Psoas muscle (tissue), 8 donors: ENCODE data around the gene PALLD. TPM values are rescaled to one million over a fixed set of nuclear protein-coding genes. Genes with fewer than 3 reads are reported as not detected.
A peak's percentile ranks its signal among the peaks of the same experiment; 100 is the strongest.

Experiments used
- ATAC-seq, 4 donors: fragments of 200-7000 bp; cut with Tn5 transposase; one replicate each; pipeline ENCODE4 v1.9.1; 2020; ENCODE audit warnings: moderate library complexity in 3 of 4, mild to moderate bottlenecking in 2 of 4
- DNase-seq, 2 donors: peaks; one replicate each; pipeline ENCODE4 v3.0.0-alpha.2; 2020
- H3K27ac ChIP-seq: fragments of 200-600 bp; one replicate; pipeline ENCODE4 v1.8.0; 2022
- H3K27me3 ChIP-seq, 3 donors: fragments of 200-600 bp in 1 of 3; one replicate each; pipeline versions ENCODE4 v1.6.1 to v1.8.0; 2013 to 2022; ENCODE audit warnings: low read length in 2 of 3, mild to moderate bottlenecking in 2 of 3, moderate library complexity in 1 of 3; ENCODE audit not compliant: insufficient read depth in 3 of 3
- H3K36me3 ChIP-seq, 2 donors: fragments of 200-600 bp in 1 of 2; one replicate each; pipeline versions ENCODE4 v1.6.1 to v1.8.0; 2013 to 2022; ENCODE audit warnings: low read depth in 1 of 2, mild to moderate bottlenecking in 1 of 2, moderate library complexity in 1 of 2; ENCODE audit not compliant: insufficient read depth in 1 of 2
- H3K4me1 ChIP-seq: fragments of 200-600 bp; one replicate; pipeline ENCODE4 v1.8.0; 2022
- H3K4me3 ChIP-seq: fragments of 200-600 bp; one replicate; pipeline ENCODE4 v1.8.0; 2022; ENCODE audit warnings: mild to moderate bottlenecking
- H3K9me3 ChIP-seq: fragments of 200-600 bp; one replicate; pipeline ENCODE4 v1.8.0; 2022
- WGBS, 3 donors: extraction: QIAGEN DNeasy Blood & Tissue Kit; methylation state at CpG; one replicate each; pipeline versions ENCODE4 v1.1.6 to v1.1.7; 2013; 5-methylcytosine and 5-hydroxymethylcytosine counted together
- intact Hi-C, 2 donors: fragments of 100-400 bp; cut with DNase I; formaldehyde crosslinking; loops; one replicate each; pipeline versions ENCODE4 v1.11.0 to v1.14.2; 2022
- polyA plus RNA-seq, 3 donors: library from polyadenylated mRNA; stranded (reverse); fragments of 200-250 nt; gene quantifications; one replicate each; pipeline ENCODE4 v1.2.3, GENCODE V29; 2013
- total RNA-seq, 4 donors: library from RNA; stranded (reverse); fragmentation: NEBNext Ultra II Directional in 2 of 4; extraction: Animal tissue kit (Norgen Biotek cat#: 25700) in 2 of 4; gene quantifications; one replicate each; pipeline versions ENCODE4 v1.2.1 to v1.2.4, GENCODE V29; 2021 to 2023
- TF ChIP-seq, protein P1 (sequence below): fragments of 200-600 bp; IDR thresholded peaks from one replicate; pipeline ENCODE4 v1.8.0; 2022; ENCODE audit warnings: antibody characterized with exemption
- donor health status: healthy with polysubstance abuse.
- donor health status: DM: no; HTN: no; CAD: no; lungs with moderate emphysema.
- donor health status: Bipolar disorder and iron deficiency.
- donor health status: healthy.
- donor health status: DM: yes; HTN: yes; CAD: no.
- donor health status: DM: no; HTN: no; CAD: no.
- donor health status: DM: no; HTN: no; CAD: no.
- donor health status: DM: yes; HTN: yes; CAD: no.

Gene PALLD
- total and polyA plus RNA-seq, 7 donors = 19.2 to 245 (median 168) TPM

DNA sequence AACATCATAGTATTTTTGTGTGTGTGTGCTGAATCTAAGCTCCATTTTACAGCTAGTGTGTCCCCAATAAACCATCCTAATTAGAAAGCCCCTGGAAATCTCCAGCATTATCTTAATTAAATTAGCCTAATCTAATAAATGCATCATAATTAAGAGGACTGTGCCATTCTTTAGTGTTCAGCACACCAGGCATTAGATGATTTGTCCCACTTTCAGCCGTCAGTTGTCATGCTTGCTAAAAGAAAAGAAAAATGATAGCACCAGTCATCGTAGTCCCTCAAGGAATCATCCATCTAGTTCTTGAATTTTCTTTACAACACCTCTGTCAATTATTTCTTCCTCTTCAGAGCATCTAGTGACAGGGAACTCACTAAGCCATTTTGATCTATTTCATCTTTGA lies 155.9 kb downstream of the PALLD start:
- DNase-seq (no peak), ATAC-seq (no peak)
- H3K4me3 ChIP-seq = no peak overlapping the region
- peaks cover 22% of the 10 kb centered on the region for H3K4me1 ChIP-seq
- no peaks in the 10 kb centered on the region for H3K36me3 ChIP-seq
- intact Hi-C loops = no loop called here
- WGBS, 3 donors = 30 to 80% (median 43%) methylated on average over 2 of the region's 2 CpGs
- TF ChIP-seq, protein P1, sequence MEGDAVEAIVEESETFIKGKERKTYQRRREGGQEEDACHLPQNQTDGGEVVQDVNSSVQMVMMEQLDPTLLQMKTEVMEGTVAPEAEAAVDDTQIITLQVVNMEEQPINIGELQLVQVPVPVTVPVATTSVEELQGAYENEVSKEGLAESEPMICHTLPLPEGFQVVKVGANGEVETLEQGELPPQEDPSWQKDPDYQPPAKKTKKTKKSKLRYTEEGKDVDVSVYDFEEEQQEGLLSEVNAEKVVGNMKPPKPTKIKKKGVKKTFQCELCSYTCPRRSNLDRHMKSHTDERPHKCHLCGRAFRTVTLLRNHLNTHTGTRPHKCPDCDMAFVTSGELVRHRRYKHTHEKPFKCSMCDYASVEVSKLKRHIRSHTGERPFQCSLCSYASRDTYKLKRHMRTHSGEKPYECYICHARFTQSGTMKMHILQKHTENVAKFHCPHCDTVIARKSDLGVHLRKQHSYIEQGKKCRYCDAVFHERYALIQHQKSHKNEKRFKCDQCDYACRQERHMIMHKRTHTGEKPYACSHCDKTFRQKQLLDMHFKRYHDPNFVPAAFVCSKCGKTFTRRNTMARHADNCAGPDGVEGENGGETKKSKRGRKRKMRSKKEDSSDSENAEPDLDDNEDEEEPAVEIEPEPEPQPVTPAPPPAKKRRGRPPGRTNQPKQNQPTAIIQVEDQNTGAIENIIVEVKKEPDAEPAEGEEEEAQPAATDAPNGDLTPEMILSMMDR = no peak
- no peaks in the 10 kb centered on the region for H3K27me3 ChIP-seq
- no peak overlapping the region for H3K27ac ChIP-seq
- H3K9me3 ChIP-seq = no peaks in the 10 kb centered on the region

DNA sequence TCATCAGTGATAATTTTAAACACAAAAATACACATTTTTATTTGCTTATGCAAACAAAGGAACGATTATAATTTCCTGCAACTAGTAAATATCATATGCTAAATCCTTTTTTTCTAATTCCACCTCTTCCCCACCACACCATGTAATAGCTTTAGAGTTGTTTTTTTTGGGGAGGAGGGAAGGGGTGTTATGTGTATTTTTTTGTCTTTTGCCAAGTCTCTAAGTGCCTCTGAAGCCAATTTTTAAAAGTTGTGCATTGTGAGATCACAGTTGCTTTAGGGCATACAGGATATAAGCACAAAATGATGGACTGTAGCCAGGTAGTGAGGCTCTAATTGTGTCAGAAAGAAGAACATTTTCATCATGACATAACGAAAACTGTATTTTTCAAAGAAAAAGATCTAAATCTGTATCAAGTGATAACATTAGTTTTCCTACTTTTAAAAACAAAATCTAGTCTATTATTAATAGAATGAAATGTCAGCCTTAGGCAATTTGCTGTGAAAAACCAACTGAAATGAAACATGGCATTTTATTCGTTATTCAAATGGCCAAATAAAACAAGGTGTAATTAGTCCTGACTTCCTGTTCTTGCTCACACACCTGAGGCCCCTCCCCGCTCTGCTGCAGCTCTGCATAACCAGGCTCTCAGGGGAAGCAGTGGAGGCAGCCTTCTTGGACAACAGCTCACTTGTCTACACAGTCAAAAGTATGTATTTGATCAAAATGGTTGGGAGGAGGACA lies 157.4 kb downstream of the PALLD start:
- H3K9me3 ChIP-seq = no peaks in the 10 kb centered on the region
- no peak for DNase-seq
- intact Hi-C loops = no loop called here
- H3K36me3 ChIP-seq = no peaks in the 10 kb centered on the region
- WGBS, 3 donors = 71 to 80% (median 79%) methylated on average over 4 of the region's 4 CpGs
- TF ChIP-seq, protein P1 = no peak
- peak overlapping the region; percentile 44 for H3K27ac ChIP-seq
- no peak for ATAC-seq
- no peaks in the 10 kb centered on the region for H3K27me3 ChIP-seq
- H3K4me3 ChIP-seq = no peak overlapping the region
- peaks cover 30% of the 10 kb centered on the region for H3K4me1 ChIP-seq

DNA sequence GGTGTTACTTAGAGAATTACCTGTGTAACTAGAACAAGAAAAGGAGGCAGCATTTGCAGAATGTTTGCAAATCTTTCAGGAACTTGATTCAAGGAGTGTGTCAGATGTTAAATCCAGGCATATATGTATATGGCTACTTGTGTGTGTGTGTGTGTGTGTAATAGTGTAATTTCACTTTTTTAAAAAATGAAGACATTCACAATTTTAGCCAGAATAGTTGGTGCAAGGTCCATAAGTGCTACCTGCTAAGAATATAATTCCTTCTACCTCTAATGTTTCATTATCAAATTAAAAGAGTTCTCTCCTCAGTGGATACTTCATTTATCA lies 158.0 kb downstream of the PALLD start:
- Histone ChIP-seq H3K36me3 (no peaks in the 10 kb centered on the region), H3K27ac (peak overlapping the region; percentile 44), H3K9me3 (no peaks in the 10 kb centered on the region), H3K4me3 (no peak overlapping the region), H3K27me3 (no peaks in the 10 kb centered on the region), H3K4me1 (peaks cover 30% of the 10 kb centered on the region)
- DNase-seq (no peak), ATAC-seq (no peak)
- intact Hi-C loops = no loop called here
- TF ChIP-seq, protein P1 = no peak

DNA sequence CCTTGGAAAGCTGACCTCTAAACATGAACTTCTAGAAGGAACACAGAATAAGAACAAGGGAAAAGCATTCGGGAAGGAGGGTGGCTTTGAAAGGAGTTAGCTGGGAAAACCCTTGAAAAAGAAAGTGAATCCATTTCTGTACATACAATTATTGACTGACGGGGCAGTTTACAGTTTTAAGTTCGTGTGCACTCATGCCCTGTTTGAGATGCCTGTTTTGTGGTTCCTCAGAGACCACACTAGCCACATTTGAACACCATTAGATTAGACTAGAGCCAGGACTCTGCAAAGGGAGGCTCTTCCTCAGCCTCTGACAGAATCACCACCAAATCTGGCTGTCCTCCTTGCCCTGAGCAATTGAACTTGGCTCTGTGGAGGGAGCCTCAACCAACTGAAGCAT lies 158.3 kb downstream of the PALLD start:
- no peak for DNase-seq
- 62 to 78% (median 75%) methylated on average over 3 of the region's 3 CpGs for WGBS, 3 donors
- peak in 1 of 4 donors; percentile 25 for ATAC-seq

More for the DNA sequence above, 158.3 kb downstream of the PALLD start:
- H3K36me3 ChIP-seq = no peaks in the 10 kb centered on the region
- no peak overlapping the region for H3K4me3 ChIP-seq
- intact Hi-C loops = no loop called here
- TF ChIP-seq, protein P1 = no peak
- H3K9me3 ChIP-seq = no peaks in the 10 kb centered on the region
- H3K27ac ChIP-seq = peak overlapping the region; percentile 44
- H3K4me1 ChIP-seq = peaks cover 30% of the 10 kb centered on the region
- no peaks in the 10 kb centered on the region for H3K27me3 ChIP-seq
